ENCODE results near the gene STAT1.

STAT1 gene

DNA sequence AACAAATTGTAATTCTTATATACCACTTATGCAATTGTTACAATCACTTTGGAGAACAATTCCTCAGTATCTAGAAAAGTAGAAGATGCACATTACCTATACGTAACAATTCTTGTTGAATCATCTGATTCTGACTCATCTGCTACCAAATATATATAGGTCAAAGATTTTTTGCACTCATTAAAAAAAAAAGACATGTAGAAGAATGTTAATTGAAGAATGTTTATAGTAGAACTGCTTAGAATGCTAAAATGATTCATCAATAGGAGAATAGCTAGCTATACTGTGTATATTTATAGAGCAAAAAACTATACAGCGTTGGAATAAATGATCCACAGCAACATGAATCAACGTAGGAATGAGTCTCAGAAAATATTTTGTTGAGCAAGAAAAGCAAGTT, 29.5 kb upstream of the STAT1 start:
- TF ChIP-seq ZFP3 (CRISPR knock-in tag; IDR thresholded peaks at IDR 0.05) (no peak), BACH2 (CRISPR knock-in tag; IDR thresholded peaks at IDR 0.05; ENCODE audit: borderline replicate concordance) (no peak), TOX (CRISPR knock-in tag; IDR thresholded peaks at IDR 0.05; ENCODE audit: borderline replicate concordance) (no peak)
- TF ChIP-seq, protein P1, sequence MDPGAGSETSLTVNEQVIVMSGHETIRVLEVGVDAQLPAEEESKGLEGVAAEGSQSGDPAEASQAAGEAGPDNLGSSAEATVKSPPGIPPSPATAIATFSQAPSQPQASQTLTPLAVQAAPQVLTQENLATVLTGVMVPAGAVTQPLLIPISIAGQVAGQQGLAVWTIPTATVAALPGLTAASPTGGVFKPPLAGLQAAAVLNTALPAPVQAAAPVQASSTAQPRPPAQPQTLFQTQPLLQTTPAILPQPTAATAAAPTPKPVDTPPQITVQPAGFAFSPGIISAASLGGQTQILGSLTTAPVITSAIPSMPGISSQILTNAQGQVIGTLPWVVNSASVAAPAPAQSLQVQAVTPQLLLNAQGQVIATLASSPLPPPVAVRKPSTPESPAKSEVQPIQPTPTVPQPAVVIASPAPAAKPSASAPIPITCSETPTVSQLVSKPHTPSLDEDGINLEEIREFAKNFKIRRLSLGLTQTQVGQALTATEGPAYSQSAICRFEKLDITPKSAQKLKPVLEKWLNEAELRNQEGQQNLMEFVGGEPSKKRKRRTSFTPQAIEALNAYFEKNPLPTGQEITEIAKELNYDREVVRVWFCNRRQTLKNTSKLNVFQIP (CRISPR knock-in tag; IDR thresholded peaks at IDR 0.05; ENCODE audit: borderline replicate concordance, low read depth): no peak
- TF ChIP-seq, protein P2, sequence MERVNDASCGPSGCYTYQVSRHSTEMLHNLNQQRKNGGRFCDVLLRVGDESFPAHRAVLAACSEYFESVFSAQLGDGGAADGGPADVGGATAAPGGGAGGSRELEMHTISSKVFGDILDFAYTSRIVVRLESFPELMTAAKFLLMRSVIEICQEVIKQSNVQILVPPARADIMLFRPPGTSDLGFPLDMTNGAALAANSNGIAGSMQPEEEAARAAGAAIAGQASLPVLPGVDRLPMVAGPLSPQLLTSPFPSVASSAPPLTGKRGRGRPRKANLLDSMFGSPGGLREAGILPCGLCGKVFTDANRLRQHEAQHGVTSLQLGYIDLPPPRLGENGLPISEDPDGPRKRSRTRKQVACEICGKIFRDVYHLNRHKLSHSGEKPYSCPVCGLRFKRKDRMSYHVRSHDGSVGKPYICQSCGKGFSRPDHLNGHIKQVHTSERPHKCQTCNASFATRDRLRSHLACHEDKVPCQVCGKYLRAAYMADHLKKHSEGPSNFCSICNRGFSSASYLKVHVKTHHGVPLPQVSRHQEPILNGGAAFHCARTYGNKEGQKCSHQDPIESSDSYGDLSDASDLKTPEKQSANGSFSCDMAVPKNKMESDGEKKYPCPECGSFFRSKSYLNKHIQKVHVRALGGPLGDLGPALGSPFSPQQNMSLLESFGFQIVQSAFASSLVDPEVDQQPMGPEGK (CRISPR knock-in tag; IDR thresholded peaks at IDR 0.05; ENCODE audit: borderline replicate concordance): no peak
- ATAC-seq: no peak

DNA sequence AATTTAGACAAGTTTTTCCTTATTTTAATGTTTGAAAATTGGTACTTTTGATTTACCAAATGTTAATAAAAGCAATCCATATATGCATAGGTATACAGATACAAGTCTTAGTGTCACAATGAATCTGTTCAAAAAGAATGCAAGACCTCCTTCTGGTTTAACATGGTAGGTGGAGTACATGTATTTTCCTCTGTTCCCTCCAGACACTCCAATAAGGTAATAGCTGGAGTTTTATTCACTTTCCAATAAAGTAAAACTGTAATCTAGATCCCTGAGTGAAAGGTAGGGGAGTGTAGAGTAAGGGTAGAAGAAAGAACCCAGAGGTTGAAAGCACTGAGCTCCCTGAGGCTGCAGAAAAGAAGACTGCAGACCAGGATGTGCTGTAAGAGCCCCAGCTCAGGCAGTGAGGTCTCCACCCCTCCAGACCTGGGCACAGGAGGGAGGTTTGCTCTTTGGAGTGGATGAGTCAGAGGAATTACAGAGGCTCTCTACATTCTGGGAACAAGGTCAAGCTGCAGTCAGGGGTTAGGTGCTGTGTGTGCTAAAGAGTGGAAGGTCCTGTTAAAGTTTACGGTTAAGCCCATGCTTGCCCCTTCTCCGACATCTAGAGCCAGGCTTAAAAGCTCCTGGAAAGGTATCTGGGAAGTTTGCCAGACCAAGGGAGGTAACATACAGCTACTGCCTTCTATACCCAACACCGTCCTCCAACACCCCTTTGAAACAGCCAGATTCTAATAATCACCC, 27.6 kb upstream of the STAT1 start:
- TF ChIP-seq ZNF8 (CRISPR knock-in tag; IDR thresholded peaks at IDR 0.05): no peak
- TF ChIP-seq OSR1 (CRISPR knock-in tag; IDR thresholded peaks at IDR 0.05): no peak
- no peak for TF ChIP-seq ARNTL (CRISPR knock-in tag; IDR thresholded peaks at IDR 0.05; ENCODE audit: borderline replicate concordance, low read depth)
- TF ChIP-seq RARB (CRISPR knock-in tag; IDR thresholded peaks at IDR 0.05): no peak
- TF ChIP-seq, protein P3, sequence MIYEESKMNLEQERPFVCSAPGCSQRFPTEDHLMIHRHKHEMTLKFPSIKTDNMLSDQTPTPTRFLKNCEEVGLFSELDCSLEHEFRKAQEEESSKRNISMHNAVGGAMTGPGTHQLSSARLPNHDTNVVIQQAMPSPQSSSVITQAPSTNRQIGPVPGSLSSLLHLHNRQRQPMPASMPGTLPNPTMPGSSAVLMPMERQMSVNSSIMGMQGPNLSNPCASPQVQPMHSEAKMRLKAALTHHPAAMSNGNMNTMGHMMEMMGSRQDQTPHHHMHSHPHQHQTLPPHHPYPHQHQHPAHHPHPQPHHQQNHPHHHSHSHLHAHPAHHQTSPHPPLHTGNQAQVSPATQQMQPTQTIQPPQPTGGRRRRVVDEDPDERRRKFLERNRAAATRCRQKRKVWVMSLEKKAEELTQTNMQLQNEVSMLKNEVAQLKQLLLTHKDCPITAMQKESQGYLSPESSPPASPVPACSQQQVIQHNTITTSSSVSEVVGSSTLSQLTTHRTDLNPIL (CRISPR knock-in tag; IDR thresholded peaks at IDR 0.05; ENCODE audit: low read depth): no peak
- no peak for TF ChIP-seq TCF4 (CRISPR knock-in tag; IDR thresholded peaks at IDR 0.05; ENCODE audit: borderline replicate concordance)
- TF ChIP-seq ISL1 (CRISPR knock-in tag; IDR thresholded peaks at IDR 0.05): no peak
- TF ChIP-seq ZNF70 (CRISPR knock-in tag; IDR thresholded peaks at IDR 0.05): no peak
- TF ChIP-seq, protein P4, sequence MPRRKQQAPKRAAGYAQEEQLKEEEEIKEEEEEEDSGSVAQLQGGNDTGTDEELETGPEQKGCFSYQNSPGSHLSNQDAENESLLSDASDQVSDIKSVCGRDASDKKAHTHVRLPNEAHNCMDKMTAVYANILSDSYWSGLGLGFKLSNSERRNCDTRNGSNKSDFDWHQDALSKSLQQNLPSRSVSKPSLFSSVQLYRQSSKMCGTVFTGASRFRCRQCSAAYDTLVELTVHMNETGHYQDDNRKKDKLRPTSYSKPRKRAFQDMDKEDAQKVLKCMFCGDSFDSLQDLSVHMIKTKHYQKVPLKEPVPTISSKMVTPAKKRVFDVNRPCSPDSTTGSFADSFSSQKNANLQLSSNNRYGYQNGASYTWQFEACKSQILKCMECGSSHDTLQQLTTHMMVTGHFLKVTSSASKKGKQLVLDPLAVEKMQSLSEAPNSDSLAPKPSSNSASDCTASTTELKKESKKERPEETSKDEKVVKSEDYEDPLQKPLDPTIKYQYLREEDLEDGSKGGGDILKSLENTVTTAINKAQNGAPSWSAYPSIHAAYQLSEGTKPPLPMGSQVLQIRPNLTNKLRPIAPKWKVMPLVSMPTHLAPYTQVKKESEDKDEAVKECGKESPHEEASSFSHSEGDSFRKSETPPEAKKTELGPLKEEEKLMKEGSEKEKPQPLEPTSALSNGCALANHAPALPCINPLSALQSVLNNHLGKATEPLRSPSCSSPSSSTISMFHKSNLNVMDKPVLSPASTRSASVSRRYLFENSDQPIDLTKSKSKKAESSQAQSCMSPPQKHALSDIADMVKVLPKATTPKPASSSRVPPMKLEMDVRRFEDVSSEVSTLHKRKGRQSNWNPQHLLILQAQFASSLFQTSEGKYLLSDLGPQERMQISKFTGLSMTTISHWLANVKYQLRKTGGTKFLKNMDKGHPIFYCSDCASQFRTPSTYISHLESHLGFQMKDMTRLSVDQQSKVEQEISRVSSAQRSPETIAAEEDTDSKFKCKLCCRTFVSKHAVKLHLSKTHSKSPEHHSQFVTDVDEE (CRISPR knock-in tag; IDR thresholded peaks at IDR 0.05): no peak
- no peak for TF ChIP-seq ZC3H10 (CRISPR knock-in tag; IDR thresholded peaks at IDR 0.05)
- TF ChIP-seq CSDC2 (CRISPR knock-in tag; IDR thresholded peaks at IDR 0.05): no peak
- no peak for TF ChIP-seq GLIS3 (CRISPR knock-in tag; IDR thresholded peaks at IDR 0.05)
- no peak for TF ChIP-seq ZNF565 (CRISPR knock-in tag; conservative IDR thresholded peaks at IDR 0.05; ENCODE audit: low read depth)
- TF ChIP-seq, protein P2 (CRISPR knock-in tag; IDR thresholded peaks at IDR 0.05; ENCODE audit: borderline replicate concordance): no peak
- TF ChIP-seq SNAI2 (CRISPR knock-in tag; IDR thresholded peaks at IDR 0.05): no peak
- TF ChIP-seq ZFP3 (CRISPR knock-in tag; IDR thresholded peaks at IDR 0.05): no peak
- TF ChIP-seq TOX (CRISPR knock-in tag; IDR thresholded peaks at IDR 0.05; ENCODE audit: borderline replicate concordance): no peak
- no peak for TF ChIP-seq ZFP30 (CRISPR knock-in tag; IDR thresholded peaks at IDR 0.05)
- no peak for TF ChIP-seq BACH2 (CRISPR knock-in tag; IDR thresholded peaks at IDR 0.05; ENCODE audit: borderline replicate concordance)
- peak; percentile 73 for ATAC-seq

DNA sequence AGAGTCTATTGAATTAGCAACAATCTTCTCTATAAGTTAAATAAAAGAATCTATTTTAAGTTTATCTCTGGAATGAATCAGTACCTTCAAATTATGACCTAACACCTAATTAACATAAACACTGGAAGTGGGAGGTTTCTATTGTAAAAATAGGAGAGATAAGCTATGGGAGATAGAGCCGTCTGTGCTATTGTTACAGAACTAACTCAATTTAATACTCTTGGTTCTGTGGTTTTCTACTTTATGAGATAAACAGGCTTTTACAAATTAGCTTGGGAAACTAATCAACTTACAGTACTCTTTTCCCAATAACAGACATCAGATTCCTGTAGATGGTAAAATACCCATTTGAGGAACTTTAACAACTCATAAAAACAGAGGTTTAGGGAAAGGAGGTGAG, 25.6 kb upstream of the STAT1 start:
- no peak for ATAC-seq
- TF ChIP-seq PPARA (CRISPR knock-in tag; IDR thresholded peaks at IDR 0.05; ENCODE audit: borderline replicate concordance) (no peak), ZFP3 (CRISPR knock-in tag; IDR thresholded peaks at IDR 0.05) (no peak), SNAI2 (CRISPR knock-in tag; IDR thresholded peaks at IDR 0.05) (no peak), ARNTL (CRISPR knock-in tag; IDR thresholded peaks at IDR 0.05; ENCODE audit: borderline replicate concordance, low read depth) (no peak), ZFP30 (CRISPR knock-in tag; IDR thresholded peaks at IDR 0.05) (peak; percentile 81), ESRRG (CRISPR knock-in tag; IDR thresholded peaks at IDR 0.05) (no peak), BACH2 (CRISPR knock-in tag; IDR thresholded peaks at IDR 0.05; ENCODE audit: borderline replicate concordance) (no peak), RARB (CRISPR knock-in tag; IDR thresholded peaks at IDR 0.05) (no peak), ZNF8 (CRISPR knock-in tag; IDR thresholded peaks at IDR 0.05) (no peak), OSR1 (CRISPR knock-in tag; IDR thresholded peaks at IDR 0.05) (no peak), ZNF565 (CRISPR knock-in tag; conservative IDR thresholded peaks at IDR 0.05; ENCODE audit: low read depth) (no peak), CSDC2 (CRISPR knock-in tag; IDR thresholded peaks at IDR 0.05) (no peak), ZC3H10 (CRISPR knock-in tag; IDR thresholded peaks at IDR 0.05) (no peak)
- TF ChIP-seq, protein P4 (CRISPR knock-in tag; IDR thresholded peaks at IDR 0.05): no peak
- TF ChIP-seq, protein P3 (CRISPR knock-in tag; IDR thresholded peaks at IDR 0.05; ENCODE audit: low read depth): no peak
